GM15510 (cell line): ENCODE data around the gene TSC22D1.

Experiments
- POLR2A ChIP-seq: IDR thresholded peaks from 3 replicates; pipeline ENCODE4 v1.6.1; 2011; ENCODE audit warnings: borderline replicate concordance; ENCODE audit not compliant: insufficient read length; ENCODE audit errors: extremely low read depth

TSC22D1 gene

DNA sequence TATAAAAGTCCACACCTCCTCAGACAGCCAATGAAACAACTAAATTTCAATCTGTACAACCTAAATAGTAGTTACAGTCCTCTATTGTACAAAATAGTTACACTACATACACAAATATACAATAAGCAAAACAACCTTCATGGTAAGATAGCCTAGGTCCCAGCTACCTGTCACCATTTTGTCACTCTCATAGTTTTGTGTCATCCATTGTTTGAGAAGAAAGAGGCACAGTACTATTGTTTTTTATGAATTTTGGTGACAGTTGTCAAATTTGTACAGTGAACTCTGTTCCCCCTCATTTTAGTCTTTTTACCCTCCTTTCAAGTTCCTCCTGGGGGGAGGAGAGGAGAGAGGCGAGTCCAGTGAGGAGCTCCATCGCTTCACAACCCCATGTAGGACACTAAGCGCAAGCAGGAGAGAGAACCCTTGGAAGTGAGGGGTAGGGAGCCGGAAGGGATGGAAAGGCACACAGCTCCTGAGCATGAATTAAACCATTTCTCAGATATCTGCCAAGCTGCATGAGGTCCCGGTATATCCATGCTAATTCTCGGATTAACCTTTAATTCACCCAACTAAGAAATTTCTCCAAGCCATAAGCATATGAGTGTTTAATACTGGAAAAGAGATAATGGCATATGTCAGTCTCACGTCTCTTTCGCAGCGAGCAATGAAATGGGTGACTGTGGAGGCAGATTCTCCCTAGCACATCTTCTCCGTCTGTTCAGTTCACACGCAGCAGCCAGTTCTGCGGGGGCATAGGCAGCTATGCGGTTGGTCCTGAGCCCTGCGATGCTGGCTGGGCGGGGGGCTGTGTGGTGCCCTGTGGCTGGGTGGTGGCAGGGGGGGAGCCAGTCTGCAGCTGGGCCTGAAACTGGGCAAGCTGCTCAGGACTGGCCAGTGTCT lies 142.0 kb downstream of the TSC22D1 start:
- no peak for TF ChIP-seq POLR2A

DNA sequence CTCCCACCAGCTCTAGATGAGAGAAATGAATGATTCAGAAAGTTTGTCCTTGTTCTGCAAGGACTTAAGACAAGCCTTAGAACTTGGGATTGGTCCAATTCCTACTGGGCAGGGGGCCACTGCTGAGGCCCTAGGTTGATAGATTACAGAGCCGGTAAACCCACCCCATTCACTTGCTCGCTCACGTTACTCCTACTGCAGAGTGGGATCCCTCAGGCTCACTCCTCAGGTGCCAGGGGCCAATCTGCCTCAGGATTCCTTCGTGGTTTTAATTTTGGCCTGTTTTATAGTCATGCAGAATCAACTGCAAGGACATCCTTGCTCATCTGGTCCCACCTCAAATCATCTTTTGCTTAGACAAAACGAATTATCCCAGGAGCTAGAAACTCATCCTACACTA lies 143.5 kb downstream of the TSC22D1 start:
- no peak for TF ChIP-seq POLR2A

DNA sequence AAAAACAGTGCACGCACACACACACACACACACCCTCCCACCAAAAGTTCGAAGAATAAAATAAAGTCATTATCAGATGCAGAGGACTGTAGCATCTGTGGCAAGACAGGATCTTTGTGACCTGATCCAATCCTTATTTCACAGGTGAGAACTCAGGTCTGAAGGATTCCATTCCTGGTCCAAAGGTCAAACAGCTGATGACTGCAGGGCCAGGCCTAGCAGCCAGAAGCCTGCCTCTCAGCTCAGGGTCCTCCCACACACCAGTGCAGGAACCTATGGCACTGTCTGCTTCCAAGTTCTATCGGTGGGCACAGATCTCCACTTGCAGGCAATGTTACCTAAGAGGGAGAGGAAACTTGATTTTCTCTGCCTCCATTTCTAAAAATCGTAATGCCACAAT lies 145.0 kb downstream of the TSC22D1 start:
- TF ChIP-seq POLR2A: no peak

GRCh38 chr13:44429311-44429710 lies 146.8 kb downstream of the TSC22D1 start:
- no peak for TF ChIP-seq POLR2A

DNA sequence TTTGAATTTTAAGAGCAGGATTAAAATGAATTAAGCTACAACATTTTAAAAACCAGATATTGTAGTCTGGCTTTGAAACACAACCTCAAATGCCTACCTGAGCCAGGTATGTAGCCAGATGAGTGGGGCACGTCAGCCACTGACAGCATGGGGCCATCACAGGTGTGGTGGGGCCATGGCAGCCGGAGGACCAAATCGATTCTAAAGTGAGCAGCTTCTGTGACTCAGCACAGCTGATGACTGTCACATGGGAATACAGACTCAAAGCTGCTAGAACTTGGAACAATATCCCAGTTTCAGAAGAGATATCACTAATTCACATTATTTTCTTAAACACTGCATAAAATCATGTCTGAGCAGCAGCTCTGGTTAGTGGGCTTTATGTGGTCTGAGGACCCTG lies 149.7 kb downstream of the TSC22D1 start:
- no peak for TF ChIP-seq POLR2A

GRCh38 chr13:44425815-44426078 lies 150.4 kb downstream of the TSC22D1 start:
- TF ChIP-seq POLR2A: no peak

- no peak for TF ChIP-seq POLR2A
These were observed 150.9 kb downstream of the TSC22D1 start for GRCh38 chr13:44425041-44425814.

- no peak for TF ChIP-seq POLR2A
These were observed 152.3 kb downstream of the TSC22D1 start for GRCh38 chr13:44423824-44424223.

DNA sequence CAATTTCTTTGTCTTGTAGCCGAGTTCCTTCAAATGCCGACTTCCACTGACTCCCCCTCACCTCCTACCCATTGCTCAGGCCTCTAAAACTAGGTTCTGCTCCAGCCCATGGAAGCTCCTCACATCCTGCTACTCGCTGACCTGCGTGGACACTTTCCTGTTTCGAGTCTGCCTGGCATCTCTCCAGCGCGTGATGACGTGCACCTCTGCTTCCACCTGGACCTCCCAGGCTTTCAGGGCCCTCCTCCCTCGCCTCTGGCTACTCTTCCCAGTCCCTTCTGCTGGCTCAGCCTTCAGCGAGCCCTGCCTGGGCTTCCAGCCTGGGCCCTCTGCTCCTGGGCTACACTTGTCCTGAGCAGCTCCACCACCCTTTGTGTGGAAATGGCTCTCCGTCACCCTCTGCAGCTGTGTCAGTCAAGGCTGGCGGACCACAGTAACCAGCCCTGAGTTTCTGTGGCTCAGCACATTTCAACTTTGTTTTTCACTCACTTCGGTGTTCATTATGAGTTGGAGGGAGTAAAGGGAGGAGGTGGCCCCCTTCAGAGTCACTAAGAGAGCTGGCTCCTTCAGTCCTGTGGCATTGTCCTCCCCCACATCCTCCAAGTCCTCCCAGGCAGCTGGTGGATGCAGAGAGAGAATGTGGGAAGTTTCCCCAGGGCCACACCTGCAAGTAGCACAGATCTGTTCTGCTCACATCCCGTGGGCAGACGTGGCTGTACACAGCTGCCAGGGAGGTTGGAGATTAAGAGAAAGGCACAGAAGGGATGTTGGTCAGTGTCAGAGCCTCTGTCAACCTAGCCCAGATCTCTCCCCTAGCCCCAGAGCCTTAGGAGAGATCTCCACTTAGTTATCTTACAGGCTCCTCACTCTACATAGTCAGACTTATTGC lies 153.1 kb downstream of the TSC22D1 start:
- no peak for TF ChIP-seq POLR2A

DNA sequence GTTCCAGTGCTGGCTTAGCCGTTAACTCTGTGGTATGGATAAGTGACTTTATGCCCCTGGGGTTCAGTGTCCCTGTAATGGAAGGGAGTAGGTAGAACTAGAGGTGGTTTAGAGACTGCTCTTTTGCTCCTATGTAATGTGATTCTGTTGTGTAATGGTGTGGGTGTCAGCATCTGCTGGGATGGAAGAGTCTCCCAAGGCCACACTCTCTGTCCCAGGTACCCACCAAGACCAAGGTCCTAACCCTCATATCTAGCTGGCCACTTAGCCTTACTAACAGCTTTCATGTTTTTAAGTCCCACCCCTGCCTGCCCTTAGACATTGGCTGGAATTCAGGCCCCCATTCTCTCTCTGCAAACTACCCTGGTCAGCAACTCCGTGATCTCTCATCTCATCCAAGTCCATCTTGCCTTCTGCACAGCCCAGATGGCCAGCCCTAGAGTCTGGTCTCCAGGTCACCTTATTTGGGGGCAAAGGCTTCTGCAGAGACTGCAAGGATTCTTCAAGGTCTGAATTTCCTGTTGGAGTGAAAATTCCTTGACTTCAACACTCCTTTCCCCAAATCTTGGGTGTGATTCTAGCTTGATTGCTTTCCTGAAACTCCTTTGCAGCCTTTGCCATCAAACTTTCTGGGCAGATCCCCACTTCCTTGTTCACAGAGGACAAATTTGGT lies 154.1 kb downstream of the TSC22D1 start:
- TF ChIP-seq POLR2A: no peak

DNA sequence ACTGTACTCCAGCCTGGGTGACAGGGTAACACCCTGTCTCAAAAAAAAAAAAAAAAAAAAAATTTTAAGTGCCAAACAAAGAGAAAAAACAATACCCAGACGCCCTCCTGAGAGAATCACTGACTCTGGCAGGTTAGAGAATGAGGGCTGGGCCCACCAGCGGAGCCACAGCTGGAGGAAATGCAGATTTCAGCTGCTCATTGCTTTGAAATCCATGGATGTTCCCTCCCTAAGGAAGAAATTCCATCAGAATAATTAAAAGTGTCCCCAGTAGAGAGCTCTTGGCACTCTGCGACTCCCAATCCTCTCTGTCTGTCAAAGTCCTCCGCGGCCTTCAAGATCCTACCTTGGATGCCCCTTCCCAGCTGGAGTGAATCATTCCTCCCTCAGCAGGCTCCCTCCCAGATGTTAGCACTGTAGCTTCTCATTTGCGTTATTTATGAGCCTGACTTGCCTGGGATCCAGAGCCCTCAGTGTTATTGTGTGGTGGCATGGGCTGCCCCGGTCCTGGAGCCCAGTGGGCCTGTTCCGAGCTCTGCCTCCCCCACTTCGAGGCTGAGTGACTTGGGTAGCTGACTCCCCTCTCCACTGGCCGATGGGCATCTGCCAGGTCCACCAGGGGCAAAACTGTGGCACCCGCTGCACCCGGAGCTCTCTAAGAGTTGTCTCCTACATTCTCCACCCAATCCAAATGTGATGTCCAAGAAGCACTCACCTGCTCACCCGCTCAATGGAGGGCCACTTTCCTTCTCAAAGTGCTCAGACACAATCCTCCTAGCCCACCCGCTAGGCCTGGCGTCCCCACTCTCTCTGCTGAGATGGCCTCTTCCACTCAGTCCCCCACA lies 155.5 kb downstream of the TSC22D1 start:
- no peak for TF ChIP-seq POLR2A

- TF ChIP-seq POLR2A: no peak
These were observed 158.3 kb downstream of the TSC22D1 start for GRCh38 chr13:44417876-44418275.

- TF ChIP-seq POLR2A: no peak
These were observed 158.7 kb downstream of the TSC22D1 start for GRCh38 chr13:44417446-44417845.

GRCh38 chr13:44416744-44417143 lies 159.4 kb downstream of the TSC22D1 start:
- no peak for TF ChIP-seq POLR2A
